Suppressor macrophage (primary cell): ENCODE results near the gene UCMA.
"Not testable (repeated sequence)": the region's sequence is repeated elsewhere in the genome, so short reads cannot be mapped to it uniquely, and the experiment has no call there.

ENCODE experiments used
- DNase-seq, 4 experiments: peaks; one replicate each; pipeline ENCODE4 v3.0.0-alpha.2; 2020 to 2022
- total RNA-seq, 17 experiments: gene quantifications; one replicate each; lab custom pipeline; 2026; ENCODE audit warnings: mixed read lengths in 6 of 17, inconsistent platforms in 3 of 17; lab: John Stamatoyannopoulos, UW

The UCMA gene, protein sequence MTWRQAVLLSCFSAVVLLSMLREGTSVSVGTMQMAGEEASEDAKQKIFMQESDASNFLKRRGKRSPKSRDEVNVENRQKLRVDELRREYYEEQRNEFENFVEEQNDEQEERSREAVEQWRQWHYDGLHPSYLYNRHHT
- 0 to 0.22 (median 0) reads per million in 17 experiments for total RNA-seq

DNA sequence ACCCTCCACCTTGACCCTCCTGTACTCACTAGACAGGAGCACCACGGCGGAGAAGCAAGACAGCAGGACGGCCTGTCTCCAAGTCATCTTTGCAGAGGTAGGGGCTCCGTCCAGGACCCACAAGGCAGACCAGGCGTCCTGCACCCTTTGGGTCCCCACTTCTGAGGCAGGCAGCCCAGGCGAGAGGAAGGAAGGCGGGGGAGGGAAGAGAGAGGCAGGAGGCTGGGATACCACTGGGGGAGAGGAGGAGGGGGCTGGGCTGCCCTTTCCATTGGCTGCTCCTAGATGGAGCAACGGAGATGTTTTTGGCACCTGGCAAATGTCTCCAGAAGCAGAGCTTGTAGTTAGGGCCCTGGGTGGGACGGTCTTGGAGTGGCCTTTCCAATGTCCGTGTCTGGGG, at the start of gene UCMA:
Gene UCMA, minus strand, starts transcription at position 203 of the 400 bp plus-strand sequence. Its CDS starts 116 bp downstream, at position 87.
- no peak for DNase-seq

DNA sequence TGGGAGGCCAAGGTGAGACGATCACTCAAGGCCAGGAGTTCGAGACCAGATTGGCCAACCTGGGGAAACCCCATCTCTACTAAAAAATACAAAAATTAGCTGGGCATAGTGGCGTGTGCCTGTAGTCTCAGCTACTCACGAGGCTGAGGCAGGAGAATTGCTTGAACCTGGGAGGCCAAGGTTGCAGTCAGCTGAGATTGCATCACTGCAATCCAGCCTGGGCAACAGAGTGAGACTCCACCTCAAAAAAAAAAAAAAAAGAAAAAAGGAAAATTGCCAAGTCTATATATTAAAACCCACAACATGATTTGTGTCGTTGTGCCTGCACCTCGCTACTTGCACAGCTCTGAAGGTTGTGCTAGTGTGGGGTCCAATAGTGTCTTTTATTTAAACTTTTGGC, 48.2 kb upstream of the UCMA start:
- not testable (repeated sequence) for DNase-seq

DNA sequence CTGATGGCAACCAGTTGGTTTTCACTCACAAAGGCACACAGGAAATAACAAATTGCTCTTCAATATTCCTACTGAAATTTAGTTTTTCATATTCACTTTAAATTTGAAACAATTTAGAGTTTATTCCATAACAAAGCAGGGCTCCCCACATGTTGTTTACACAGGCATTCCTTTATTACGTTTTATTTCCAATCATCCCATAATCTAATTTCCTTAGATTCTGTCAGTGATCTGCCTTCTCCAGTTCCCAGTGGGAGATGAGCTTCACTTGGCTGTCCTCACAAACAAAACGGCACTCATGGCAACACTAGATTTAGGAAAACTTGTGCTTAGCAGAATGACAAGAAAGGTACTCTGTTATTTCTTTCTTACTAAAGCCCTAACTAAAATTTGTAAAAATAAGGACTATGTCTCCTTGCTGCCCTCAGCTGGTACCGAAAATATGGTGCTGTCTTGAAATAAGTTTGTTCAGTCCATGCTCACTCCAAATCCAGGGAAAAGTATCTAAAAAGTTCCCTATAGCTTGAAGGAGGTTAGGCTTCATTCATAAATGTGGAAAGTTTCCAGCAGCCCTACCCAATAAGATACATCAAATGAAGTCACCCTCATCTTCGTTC, 42.7 kb upstream of the UCMA start:
- DNase-seq = no peak

DNA sequence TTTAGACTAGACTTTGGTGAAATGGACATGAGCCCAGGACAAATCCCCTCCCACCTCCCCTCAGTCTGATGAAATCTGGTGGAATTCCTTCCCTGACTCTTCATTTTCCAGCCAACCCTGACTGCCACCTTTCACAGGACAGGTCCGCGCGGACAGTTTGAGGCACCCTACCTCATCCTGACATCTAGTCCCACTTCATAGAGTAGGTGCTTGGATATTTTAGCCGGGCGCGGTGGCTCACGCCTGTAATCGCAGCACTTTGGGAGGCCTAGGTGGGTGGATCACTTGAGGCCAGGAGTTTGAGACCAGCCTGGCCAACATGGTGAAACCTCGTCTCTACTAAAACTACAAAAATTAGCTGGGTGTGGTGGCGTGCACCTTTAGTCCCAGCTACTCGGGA, 42.0 kb upstream of the UCMA start:
- not testable (repeated sequence) for DNase-seq

DNA sequence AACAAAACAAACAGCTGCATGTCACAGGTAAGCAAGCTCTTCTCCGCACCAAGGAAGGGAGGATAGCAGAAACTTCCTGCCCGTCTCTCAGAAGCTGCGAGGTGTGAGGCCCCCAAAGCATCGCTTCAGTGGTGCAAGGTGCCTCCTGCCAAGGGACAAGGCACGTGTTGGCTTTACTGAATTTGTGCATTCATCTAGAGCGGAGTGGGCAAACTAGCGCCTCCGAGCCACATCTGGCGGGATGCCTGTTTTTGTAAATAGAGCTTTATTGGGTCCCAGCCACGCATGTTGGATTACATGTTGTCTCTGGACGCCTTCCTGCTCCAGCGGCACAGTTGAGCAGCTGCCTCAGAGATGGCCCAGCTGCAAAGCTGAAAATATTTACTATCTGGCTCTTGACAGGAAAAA, 38.0 kb upstream of the UCMA start:
- no peak for DNase-seq

DNA sequence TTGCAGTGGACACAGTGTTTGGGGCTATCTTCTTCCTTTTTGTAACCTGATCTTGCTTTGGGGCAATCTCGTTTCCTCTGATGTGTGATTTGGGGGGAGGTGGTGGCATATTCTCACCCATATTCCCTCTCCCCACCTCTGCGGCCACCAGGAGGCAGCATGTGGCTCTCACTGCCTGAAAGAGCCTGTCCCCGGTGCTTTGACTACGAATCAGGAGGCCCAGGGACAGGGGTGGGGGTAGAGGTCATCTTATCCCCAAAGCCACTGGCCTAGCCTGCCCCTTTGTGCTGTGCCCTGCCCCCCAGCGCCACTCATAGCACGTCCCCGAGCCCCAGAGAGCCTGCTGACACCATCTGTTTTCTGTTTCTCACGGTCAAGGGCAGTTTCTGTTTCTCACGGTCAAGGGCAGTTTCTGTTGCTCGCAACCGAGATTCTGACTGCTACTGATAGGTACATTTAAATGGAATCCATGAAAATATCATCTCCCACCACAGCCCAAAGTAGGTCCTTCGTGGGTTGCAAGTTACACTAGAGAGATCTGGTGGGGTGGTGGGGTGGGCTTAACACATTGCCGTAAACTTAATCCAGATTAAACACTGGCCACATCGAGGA, 37.5 kb upstream of the UCMA start:
- peak in 3 of 4 experiments; percentile 17 to 26 (median 22) for DNase-seq

DNA sequence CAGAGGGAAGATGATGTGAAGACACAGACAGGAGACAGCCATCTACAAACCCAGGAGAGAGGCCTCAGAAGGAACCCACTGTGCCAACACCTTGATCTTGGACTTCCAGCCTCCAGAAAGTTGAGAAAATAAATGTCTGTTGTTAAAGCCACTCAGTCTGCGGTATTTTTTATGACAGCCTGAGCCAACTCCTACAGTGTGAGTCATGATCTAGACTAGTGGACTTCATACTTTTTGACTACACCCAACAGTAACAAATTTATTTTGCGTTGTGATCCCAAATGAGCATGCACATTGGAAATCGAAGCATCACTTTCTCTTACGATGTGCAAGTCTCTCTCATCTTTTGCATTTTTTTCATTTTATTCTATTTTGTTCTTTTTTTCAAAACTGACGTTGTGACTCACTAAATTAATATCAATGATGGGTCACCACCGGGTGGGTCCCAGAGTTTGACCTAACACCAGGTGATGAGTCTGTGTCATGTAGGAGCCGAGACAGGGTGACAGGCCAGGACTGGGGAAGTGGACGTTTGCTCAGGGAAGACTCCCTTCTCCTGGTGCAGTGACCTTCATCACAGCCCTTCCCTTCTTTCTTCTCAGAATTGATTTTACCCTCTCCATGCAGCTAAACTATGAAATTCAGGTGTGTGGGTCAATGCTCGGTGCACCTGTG, 36.8 kb upstream of the UCMA start:
- no peak for DNase-seq

DNA sequence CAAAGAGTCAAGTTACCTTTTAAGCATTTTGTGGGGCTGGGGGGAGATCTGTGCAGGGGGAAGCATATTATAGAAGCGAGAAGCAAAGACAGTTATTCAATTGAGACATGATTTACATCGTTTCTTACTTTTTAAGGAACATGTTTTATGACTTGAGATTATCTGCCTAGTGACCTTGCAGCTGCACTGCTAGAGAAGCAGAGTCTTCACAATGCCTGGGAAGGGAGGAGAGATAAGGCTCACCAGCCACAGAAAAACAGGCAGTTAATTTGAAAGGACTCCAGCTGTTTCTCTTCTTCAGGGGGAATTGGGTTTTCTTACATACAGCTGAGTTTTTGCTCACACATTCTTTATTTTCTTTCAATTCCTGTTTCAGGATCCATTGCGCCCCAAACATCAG, 34.7 kb upstream of the UCMA start:
- DNase-seq = no peak

DNA sequence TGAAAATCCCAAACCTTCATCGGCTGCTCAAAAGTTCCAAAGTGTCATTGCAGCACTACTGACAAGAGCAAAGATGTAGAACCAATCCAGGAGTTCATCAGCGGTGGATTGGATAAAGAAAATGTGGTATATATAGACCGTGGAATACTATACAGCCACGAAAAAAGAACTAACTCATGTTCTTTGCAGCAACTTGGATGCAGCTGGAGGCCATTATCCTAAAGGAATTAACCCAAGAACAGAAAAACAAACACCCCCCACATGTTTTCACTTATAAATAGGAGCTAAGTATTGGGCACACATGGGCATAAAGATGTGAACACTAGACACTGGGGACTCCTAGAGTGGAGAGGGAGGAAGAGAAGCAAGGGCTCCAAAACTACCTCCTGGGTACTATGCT, 34.1 kb upstream of the UCMA start:
- DNase-seq = no peak

DNA sequence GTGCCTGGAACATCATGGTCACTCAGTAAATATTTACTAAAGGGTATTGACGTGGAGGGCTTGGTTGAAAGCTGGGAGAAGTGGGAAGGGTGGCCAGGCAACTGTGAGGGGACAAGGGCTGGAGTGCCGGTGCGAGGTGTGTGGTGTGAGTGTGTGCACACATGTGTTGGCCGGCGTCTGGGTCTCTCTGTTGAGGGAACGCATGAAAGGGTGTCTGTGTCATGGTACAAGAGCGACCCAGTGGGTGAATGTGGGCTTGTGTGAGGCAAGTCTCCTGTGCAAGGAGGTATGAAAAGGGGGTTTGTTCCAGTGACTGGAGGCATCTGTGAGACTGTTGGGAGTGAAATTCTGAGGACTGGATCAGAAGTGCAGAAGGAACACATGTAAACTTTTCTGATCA, 29.4 kb upstream of the UCMA start:
- DNase-seq = no peak

DNA sequence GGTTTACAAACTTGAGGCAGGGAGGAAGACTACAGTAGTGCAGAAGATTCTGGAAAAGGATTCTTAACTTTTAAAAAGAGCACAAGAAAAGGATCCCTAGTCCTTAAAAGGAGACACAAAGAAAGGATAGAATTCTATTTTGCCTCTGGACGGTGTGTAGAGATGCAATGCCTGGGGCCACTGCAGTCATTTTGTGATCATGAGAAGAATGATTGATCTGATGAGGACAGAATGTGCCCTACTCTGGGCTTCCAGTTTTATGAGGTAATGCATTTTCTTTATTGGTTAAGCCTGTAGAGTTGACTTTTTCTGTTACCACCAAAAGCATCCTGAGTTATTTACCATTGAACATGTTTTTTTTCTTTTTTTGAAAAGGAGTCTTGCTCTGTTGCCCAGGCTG, 28.3 kb upstream of the UCMA start:
- DNase-seq = no peak

DNA sequence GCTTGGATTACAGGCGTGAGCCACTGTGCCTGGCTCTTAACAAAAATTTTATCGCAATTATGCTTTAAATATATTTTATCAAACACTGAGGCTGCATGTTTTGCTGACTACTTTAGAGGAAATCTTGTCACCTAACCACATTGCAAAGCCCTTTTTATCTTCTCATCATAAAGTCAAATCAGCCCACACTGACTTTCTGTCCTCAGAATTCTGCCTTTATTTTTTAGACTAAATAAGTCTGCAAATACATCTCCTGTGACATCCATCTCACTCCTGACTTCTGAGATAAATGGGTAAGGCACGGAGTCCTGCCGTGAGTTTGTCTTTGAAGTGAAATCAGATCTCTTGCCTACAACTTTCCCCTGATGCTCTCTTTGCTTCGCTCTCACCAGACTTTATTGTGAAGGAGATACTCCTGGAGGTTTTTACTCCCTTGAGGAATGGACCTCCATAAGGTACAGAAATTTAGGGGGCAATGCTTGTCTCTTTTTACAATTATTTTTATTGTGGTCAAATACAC, 23.5 kb upstream of the UCMA start:
- no peak for DNase-seq

DNA sequence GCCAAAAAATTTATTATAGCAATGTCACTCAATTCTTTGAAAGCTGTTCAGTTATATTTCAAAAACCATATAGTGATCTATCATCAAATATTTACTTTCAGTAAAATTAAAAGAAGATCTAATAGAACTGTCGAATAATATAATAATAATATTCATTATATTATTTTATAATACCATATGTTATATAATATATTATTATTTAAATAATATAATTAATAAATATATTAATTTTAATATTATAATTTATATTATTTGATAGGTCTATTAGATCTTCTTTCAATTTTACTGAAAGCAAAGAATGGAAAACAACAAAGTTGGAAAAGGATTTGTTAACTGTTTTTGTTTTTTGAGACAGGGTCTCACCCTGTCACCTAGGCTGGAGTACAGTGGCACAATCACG, 22.5 kb upstream of the UCMA start:
- DNase-seq = no peak

DNA sequence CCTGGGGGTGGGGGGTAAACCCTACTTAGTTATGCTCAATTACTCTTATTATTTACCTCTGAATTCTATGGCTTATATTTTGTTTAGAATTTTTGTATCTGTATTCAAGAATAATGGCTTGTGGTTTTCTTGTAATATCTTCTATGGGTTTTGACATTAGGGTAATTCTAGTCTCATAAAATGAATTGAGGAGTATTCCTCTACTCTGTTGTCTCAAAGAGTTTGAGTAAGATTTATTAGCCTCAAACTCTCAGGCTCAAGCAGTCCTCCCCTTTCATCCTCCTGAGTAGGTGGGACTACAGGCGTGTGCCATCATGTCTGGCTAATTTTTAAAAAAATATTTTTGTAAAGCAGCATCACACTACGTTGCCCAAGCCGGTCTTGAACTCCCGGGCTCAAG, 19.6 kb upstream of the UCMA start:
- no peak for DNase-seq

DNA sequence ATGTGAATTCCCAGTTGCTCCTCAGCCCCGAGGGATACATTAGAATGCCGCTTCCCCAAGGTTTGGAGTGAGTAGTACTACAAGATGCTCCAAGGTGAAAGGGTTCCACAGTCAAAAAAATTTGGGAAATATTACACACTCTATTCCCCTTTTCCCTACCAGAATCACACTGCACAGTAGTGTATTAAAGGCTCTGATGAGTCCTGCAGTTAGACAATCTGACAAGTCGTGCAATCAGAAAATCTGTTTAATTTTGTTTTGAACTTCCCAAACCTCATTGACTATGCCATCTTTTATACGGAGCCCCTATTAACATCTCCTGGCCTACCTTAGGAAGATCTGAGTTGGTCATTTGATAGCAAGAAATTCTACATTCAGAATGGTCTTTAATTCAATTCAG, 13.6 kb upstream of the UCMA start:
- no peak for DNase-seq

DNA sequence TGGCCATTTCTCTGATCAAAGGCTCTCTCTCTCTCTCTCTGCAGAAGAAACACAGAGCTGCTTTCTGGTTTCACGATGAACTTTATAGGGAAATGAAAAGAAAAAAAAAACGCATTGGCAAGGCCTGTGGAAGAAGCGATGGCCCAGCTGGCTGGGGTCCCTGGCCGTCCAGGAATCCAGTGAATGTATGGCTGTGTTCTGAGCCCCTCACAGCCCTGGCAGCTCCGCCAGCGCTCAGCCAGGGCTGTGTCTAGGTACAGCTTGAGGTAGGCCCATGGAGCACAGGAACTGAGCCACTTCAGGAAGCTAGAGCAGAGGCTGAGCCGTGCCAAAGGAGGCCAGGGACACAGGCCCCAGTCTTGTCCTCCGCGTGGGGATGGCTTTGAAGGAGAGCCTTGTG, 13.1 kb upstream of the UCMA start:
- no peak for DNase-seq

DNA sequence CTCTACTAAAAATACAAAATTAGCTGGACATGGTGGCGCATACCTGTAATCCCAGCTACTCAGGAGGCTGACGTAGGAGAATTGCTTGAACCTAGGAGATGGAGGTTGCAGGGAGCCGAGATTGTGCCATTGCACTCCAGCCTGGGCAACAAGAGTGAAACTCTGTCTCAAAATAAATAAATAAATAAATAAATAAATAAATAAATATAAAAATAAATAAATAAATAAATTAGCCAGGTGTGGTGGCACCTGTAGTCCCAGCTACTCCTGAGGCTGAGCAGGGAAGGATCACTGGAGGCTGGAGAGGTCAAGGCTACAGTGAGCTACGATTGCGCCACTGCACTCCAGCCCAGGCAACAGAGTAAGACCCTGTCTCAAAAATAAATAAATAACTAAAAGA, 8.1 kb upstream of the UCMA start:
- not testable (repeated sequence) for DNase-seq

DNA sequence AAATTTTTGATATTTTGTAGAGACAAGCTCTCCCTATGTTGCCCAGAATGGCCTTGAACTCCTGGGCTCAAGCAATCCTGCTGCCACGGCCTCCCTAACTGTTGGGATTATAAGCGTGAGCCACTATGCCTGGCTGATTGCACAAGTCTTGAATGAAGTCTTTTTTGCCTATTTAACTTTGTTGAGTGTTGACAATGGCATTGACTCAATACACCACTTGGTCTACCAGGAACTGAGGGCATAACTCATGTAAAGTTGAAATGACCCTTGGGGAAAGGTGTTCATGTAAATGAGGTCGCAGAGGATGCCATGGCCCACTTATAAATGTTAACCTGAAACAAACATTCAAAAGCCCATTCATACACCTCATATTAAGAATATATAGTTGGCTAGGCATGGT, 7.4 kb upstream of the UCMA start:
- no peak for DNase-seq

DNA sequence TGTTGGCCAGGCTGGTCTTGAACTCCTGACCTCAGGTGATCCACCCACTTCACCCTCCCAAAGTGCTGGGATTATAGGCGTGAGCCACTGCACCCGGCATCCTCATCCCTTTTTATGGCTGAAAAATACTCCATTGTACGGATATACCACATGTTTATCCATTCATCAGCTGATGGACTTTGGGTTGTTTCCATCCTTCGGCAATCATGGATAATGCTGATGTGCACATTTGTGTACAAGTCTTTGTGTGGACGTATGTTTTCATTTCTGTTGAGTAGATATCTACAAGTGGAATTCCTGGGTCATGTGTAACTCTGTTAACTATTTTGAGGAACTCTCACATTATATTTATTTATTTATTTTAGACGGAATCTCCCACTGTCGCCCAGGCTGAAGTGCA, 5.7 kb upstream of the UCMA start:
- DNase-seq = no peak

DNA sequence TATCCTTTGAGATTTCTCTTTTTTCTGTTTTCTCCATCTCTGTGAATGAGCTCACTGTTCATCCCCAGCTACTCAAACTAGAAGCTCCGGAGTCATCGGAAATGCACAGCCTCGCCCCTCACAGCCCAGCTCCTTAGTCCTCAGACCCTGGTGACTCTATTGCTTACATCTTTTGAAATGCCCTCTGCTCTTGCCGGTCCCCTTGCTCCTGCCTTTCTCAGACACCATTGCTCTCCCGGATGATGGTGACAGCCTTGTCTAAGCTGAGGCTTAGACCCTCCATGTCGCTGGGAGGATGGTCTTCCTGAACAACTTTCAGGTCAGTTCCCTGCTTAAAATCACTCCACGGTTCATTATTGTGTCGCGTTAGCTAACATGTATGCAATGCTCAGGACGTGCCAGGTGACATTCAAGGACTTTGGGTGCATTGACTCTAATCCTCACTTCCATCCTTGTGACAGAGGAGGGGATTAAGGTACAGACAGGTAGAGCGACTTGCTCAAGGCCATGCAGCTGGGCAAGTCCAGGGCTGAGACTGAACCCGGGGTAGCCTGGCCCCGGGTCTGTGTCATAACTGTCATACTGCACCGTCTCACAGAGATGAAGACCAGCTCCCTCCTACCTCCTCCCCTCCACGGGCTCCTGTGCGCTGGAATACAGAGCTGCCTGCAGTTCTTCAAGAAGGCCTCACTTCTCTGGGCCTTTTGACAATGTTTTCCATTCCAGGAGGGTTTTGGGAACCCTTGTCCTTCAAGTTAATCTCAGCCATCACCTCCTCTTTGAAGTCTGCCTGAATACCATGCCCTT, 4.3 kb upstream of the UCMA start:
- no peak for DNase-seq

DNA sequence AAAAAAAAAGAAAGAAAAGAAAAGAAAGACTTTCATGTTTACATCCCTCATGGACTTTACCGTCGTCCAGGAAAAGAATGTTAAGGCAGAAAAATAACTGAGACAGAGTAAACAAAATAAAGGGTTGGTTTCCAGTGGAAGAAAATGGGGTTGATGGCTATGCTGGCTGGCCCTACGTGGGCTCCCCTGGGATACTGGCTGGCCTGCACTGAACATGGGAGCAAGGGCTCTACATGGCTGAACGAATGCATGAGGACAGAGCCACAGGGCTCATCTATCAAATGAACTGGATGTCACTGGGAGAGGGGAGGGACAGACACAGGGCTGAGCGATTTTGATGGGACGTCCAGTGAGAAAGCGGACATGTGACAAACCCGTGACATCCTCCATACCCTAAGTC, 2.5 kb upstream of the UCMA start:
- DNase-seq = no peak

DNA sequence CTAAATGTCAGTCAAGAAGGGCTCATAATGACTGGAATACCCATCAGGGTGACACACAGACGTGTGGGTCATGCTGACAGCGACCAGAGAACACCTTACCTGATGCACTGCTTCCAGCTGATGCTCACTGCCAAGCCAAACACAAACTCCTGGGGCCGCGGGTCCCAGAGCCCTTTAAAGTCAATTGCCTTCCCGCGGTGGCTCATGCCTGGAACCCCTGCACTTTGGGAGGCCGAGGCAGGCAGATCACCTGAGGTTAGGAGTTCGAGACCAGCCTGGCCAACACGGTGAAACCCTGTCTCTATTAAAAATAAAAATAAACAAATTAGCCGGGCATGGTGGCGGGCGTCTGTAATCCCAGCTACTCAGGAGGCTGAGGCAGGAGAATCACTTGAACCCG, 562 bp upstream of the UCMA start:
- not testable (repeated sequence) for DNase-seq

DNA sequence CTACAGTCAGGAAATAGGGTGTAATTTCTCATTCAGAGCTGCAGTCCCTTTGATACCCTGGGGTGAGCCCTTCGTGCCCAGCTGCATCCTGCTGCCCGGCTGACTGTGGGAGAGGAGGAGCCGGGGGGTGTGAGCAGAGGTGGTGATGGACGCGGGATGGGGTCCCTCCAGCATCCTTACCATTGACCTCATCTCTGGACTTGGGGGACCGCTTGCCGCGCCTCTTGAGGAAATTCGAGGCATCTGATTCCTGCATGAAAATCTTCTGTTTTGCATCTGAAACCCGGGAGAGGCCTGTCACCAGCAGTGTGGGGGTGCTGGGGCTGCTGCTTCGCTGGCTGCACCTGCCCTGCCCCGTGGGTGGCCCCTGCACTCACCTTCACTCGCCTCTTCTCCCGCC, 816 bp downstream of the UCMA start:
- no peak for DNase-seq
